ENCODE results near the gene KERA.

Gene KERA, protein sequence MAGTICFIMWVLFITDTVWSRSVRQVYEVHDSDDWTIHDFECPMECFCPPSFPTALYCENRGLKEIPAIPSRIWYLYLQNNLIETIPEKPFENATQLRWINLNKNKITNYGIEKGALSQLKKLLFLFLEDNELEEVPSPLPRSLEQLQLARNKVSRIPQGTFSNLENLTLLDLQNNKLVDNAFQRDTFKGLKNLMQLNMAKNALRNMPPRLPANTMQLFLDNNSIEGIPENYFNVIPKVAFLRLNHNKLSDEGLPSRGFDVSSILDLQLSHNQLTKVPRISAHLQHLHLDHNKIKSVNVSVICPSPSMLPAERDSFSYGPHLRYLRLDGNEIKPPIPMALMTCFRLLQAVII

DNA sequence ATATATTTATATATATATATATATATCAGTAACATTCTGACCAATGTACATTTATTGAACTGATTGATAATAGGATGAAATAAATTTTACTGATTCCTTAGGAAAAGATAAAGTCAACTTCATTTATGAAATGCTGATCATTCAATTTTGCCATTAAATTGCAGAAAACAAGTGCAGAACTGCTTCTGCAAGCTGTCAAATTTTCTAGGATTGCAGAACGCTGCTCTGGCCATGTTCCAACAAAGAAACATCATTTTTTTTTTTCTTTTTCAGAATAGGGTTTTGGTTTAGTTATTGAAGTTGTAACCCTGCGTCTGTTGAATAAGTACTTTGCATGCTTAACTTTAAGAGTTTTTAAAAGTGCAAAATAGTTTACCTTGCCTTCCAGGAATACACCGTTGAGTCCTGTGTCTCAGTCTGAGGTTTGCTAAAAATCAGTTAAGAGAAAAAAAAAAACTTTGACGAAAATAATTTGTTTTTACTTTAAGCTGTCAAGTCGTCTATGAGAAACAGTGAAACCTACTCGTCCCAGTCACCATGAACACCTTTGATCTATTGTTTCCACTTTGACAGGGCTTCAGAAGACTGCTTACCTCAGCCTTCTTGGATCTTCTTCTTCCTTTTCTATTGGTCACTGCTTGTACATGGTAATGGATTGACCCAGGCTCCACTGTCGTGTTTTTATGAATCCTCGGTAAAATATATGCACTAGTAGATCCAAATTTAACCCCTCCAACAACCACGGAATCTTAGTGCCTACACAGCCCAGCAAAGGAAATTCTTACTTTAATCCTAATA lies at the start of gene KERA:
Gene KERA (minus strand): TSS at position 657 of the 798 bp plus-strand sequence. CDS start 1,743 bp downstream, outside the sequence.
- H3K27me3 Mint-ChIP-seq (ENCODE audit: low read depth): no peaks in the 10 kb centered on the region
- no peaks in the 10 kb centered on the region for H3K36me3 Mint-ChIP-seq (ENCODE audit: low read depth)
- H3K9me3 Mint-ChIP-seq: no peaks in the 10 kb centered on the region
- H3K4me3 Mint-ChIP-seq: no peak within 1 kb of the TSS
- H3K27ac Mint-ChIP-seq: no peak within 1 kb of the TSS
- H3K4me1 Mint-ChIP-seq (ENCODE audit: low read depth): no peaks in the 10 kb centered on the region

DNA sequence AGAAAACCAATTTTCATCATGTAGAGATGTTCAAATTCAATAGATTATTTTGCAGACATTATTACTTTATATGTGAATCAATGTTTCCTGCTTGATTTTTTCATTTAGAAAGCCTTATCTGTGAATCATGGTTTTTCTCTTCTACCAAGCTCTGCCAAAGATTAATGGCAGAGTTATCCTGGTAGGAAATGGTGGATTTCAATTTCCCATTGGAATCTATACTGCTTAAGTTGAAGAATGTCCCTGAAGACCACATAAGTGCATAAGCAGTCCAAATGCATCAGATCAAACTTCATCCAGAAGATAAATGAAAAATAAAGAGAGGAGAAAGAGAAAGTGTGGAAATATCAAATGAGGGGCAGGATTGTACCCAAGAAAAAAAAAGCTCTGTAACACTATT lies 48.5 kb upstream of the KERA start:
- no peak overlapping the region for H3K27ac Mint-ChIP-seq
- no peaks in the 10 kb centered on the region for H3K27me3 Mint-ChIP-seq (ENCODE audit: low read depth)
- H3K4me1 Mint-ChIP-seq (ENCODE audit: low read depth): no peaks in the 10 kb centered on the region
- H3K4me3 Mint-ChIP-seq: no peak overlapping the region
- no peaks in the 10 kb centered on the region for H3K36me3 Mint-ChIP-seq (ENCODE audit: low read depth)
- no peaks in the 10 kb centered on the region for H3K9me3 Mint-ChIP-seq

DNA sequence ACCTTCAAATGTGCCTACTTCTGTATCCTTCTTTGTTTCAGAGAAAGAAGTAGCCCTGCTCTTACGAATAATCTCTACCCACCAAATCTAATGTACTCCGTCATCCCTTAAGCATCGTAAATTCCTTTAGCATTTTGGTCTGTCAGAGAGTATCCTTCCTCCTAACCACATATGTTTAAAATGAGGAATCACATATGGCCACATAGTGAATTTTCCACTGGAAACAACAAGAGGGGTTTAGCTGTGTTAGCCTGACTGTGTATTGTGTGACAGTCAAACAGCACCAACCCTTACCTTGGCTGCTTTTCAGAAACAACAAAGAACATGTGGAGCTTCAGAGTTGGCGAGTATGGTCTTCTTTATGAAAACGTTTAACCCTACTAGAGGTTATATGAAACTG lies 48.0 kb upstream of the KERA start:
- no peaks in the 10 kb centered on the region for H3K27me3 Mint-ChIP-seq (ENCODE audit: low read depth)
- H3K36me3 Mint-ChIP-seq (ENCODE audit: low read depth): no peaks in the 10 kb centered on the region
- H3K27ac Mint-ChIP-seq: no peak overlapping the region
- H3K4me1 Mint-ChIP-seq (ENCODE audit: low read depth): no peaks in the 10 kb centered on the region
- H3K9me3 Mint-ChIP-seq: no peaks in the 10 kb centered on the region
- no peak overlapping the region for H3K4me3 Mint-ChIP-seq

DNA sequence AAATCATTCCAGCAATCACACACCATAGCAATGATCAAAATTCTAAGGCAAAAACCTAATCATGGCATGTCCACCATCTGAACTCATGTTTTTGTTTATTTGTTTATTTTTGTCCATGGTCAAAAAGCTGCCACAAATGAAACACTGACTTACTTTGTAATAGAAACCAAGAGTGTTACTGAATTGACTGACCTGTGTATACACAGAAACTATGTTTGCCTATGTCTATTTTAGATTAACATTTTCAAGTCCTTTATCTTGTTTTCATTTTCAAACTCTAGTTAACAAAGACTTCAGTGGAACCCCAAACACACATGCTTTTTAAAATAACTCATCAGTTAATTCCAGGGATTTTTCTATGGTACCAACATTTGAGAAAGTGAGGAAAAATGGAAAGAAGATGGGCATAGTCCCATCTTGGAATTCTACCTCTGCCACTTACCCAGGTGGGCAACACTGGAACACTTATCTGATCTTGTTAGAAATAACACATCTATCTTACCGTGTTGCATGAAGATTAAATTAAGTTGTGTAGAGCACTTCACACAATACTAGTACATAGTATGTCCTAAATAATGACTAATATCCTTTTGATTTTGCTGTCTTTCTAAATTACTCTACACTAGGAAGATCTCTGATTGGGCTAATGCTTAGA lies 47.1 kb upstream of the KERA start:
- H3K4me1 Mint-ChIP-seq (ENCODE audit: low read depth): no peaks in the 10 kb centered on the region
- H3K27ac Mint-ChIP-seq: no peak overlapping the region
- H3K9me3 Mint-ChIP-seq: no peaks in the 10 kb centered on the region
- H3K27me3 Mint-ChIP-seq (ENCODE audit: low read depth): no peaks in the 10 kb centered on the region
- no peak overlapping the region for H3K4me3 Mint-ChIP-seq
- H3K36me3 Mint-ChIP-seq (ENCODE audit: low read depth): no peaks in the 10 kb centered on the region

- no peak overlapping the region for H3K27ac Mint-ChIP-seq
- H3K36me3 Mint-ChIP-seq (ENCODE audit: low read depth): no peaks in the 10 kb centered on the region
- H3K9me3 Mint-ChIP-seq: no peaks in the 10 kb centered on the region
- no peaks in the 10 kb centered on the region for H3K27me3 Mint-ChIP-seq (ENCODE audit: low read depth)
- H3K4me1 Mint-ChIP-seq (ENCODE audit: low read depth): no peaks in the 10 kb centered on the region
- H3K4me3 Mint-ChIP-seq: no peak overlapping the region
Observed at GRCh38 chr12:91103624-91104023, 45.8 kb upstream of the KERA start.

DNA sequence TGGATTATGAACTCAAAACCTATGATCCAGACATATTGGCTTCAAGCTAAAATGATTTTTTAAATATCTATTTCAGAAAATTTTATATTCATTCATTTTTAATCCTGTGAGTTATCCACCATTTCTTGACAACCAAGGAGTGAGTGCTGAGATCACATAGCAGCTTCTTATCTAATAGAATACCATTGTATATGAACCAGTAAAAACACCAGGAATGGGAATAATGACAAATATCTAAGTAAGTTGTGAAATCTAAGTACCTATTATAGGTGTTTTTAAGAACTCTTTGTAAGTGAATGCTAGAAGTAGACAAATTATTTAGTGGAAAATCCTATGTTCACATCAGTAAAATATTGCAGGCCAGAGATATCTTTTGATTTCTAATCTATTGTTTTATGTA lies 45.3 kb upstream of the KERA start:
- Mint-ChIP-seq H3K27ac (no peak overlapping the region), H3K36me3 (ENCODE audit: low read depth) (no peaks in the 10 kb centered on the region), H3K4me1 (ENCODE audit: low read depth) (no peaks in the 10 kb centered on the region), H3K27me3 (ENCODE audit: low read depth) (no peaks in the 10 kb centered on the region), H3K9me3 (no peaks in the 10 kb centered on the region), H3K4me3 (no peak overlapping the region)

- Mint-ChIP-seq H3K27me3 (ENCODE audit: low read depth) (no peaks in the 10 kb centered on the region), H3K4me1 (ENCODE audit: low read depth) (no peaks in the 10 kb centered on the region), H3K27ac (no peak overlapping the region), H3K4me3 (no peak overlapping the region), H3K36me3 (ENCODE audit: low read depth) (no peaks in the 10 kb centered on the region), H3K9me3 (no peaks in the 10 kb centered on the region)
Observed at GRCh38 chr12:91100906-91101305, 43.1 kb upstream of the KERA start.

DNA sequence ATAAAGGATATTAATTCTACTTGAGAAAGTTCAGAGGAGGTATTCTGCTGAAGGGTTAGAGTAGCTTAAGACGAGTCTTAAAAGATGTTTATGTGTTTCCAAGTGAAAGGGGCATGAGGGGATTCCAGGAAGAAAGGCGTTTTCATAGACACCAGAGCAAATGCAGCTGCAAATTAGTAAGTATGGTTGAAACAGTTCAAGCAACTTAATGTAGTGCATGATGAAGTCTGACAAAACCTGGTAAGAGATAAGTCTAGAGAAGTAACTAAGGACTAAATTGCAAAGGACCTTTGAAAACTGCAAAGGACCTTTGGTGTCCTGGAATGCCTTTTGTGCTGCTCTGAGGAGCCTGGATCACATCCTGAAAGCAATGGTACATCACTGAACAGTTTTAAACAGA lies 42.0 kb upstream of the KERA start:
- Mint-ChIP-seq H3K4me1 (ENCODE audit: low read depth) (no peaks in the 10 kb centered on the region), H3K36me3 (ENCODE audit: low read depth) (no peaks in the 10 kb centered on the region), H3K9me3 (no peaks in the 10 kb centered on the region), H3K4me3 (no peak overlapping the region), H3K27ac (no peak overlapping the region), H3K27me3 (ENCODE audit: low read depth) (no peaks in the 10 kb centered on the region)

DNA sequence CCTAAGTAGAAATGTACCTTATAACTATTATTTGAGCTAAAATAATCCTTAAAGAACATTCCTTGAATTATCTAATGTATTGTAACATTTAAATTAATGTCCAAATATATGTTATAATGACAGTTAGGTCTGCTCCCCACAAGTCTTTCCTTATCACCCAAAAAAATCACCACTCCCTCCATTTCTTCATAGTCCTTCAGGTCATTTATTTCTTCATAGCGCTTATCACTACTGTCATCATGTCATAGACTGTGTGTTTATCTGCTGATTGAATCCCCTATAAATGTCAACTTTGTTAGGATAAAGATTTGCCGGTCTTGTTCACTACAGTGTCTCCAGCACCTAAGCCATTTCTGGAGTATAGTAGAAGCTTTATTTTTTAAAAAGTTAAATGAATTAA lies 41.5 kb upstream of the KERA start:
- Mint-ChIP-seq H3K27me3 (ENCODE audit: low read depth) (no peaks in the 10 kb centered on the region), H3K4me1 (ENCODE audit: low read depth) (no peaks in the 10 kb centered on the region), H3K4me3 (no peak overlapping the region), H3K36me3 (ENCODE audit: low read depth) (no peaks in the 10 kb centered on the region), H3K27ac (no peak overlapping the region), H3K9me3 (no peaks in the 10 kb centered on the region)

- Mint-ChIP-seq H3K36me3 (ENCODE audit: low read depth) (no peaks in the 10 kb centered on the region), H3K27ac (no peak overlapping the region), H3K9me3 (no peaks in the 10 kb centered on the region), H3K4me1 (ENCODE audit: low read depth) (no peaks in the 10 kb centered on the region), H3K4me3 (no peak overlapping the region), H3K27me3 (ENCODE audit: low read depth) (no peaks in the 10 kb centered on the region)
Observed at GRCh38 chr12:91098941-91099340, 41.1 kb upstream of the KERA start.

GRCh38 chr12:91098461-91098860 lies 40.6 kb upstream of the KERA start:
- H3K27ac Mint-ChIP-seq: no peak overlapping the region
- no peaks in the 10 kb centered on the region for H3K36me3 Mint-ChIP-seq (ENCODE audit: low read depth)
- no peaks in the 10 kb centered on the region for H3K9me3 Mint-ChIP-seq

DNA sequence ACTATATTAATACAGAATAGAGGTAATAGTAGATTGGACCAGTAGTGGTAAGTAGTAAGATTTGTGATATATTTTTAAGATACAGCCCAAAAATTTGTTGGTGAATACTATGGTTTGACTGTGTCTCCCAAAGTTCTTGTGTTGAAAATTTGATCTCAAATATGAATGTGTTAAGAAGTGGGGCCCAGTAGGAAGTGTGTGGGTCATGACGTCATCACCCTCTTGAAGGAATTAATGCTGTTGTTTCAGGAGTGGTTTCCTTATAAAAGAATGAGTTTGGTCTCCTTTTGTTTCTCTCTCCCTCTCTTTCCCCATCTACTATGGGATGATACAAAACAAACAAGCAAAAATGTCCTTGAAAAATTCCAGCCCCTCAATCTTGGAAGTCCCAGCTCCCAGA lies 37.1 kb upstream of the KERA start:
- Mint-ChIP-seq H3K9me3 (peaks cover 13% of the 10 kb centered on the region), H3K36me3 (ENCODE audit: low read depth) (no peaks in the 10 kb centered on the region), H3K27ac (no peak overlapping the region), H3K4me3 (no peak overlapping the region), H3K4me1 (ENCODE audit: low read depth) (no peaks in the 10 kb centered on the region), H3K27me3 (ENCODE audit: low read depth) (no peaks in the 10 kb centered on the region)

More at GRCh38 chr12:91098461-91098860, 40.6 kb upstream of the KERA start:
- Mint-ChIP-seq H3K4me3 (no peak overlapping the region), H3K4me1 (ENCODE audit: low read depth) (no peaks in the 10 kb centered on the region), H3K27me3 (ENCODE audit: low read depth) (no peaks in the 10 kb centered on the region)

- Mint-ChIP-seq H3K27me3 (ENCODE audit: low read depth) (no peaks in the 10 kb centered on the region), H3K4me1 (ENCODE audit: low read depth) (no peaks in the 10 kb centered on the region), H3K9me3 (peaks cover 21% of the 10 kb centered on the region), H3K4me3 (no peak overlapping the region), H3K36me3 (ENCODE audit: low read depth) (no peaks in the 10 kb centered on the region), H3K27ac (no peak overlapping the region)
Observed at GRCh38 chr12:91094032-91094662, 36.3 kb upstream of the KERA start.

DNA sequence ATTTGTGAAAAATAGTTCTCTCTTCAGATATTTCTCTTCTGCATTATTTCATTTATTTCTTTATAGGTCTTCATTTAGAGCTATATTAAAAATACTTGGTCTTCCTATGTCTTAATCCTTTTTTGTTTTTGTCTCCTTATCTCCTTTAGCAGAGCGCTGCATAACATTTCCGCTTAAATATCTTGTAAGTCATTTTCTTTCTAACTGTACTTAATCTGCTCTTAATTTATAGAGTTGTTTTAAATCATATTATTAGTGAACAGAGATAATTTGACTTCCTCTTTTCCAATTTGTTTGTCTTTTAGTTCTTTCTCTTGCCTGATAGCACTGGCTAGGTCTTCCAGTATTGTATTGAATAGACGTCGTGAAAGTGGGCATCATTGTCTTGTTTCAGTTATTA lies 35.5 kb upstream of the KERA start:
- Mint-ChIP-seq H3K27ac (no peak overlapping the region), H3K4me3 (no peak overlapping the region), H3K36me3 (ENCODE audit: low read depth) (no peaks in the 10 kb centered on the region), H3K27me3 (ENCODE audit: low read depth) (no peaks in the 10 kb centered on the region), H3K9me3 (peaks cover 29% of the 10 kb centered on the region), H3K4me1 (ENCODE audit: low read depth) (no peaks in the 10 kb centered on the region)

Data from T-helper 1 cell treated with Interleukin-12 subunit alpha and Interleukin-12 subunit beta and Interleukin-4 antibody, amounts not matched to agents 30 μg/mL and 1 μg/mL, for 36 hours (primary cell).